ENCODE measurements around the gene WDR1. TPM values are rescaled to one million over a fixed set of nuclear protein-coding genes. Genes with fewer than 3 reads are reported as not detected.

The WDR1 gene
- total RNA-seq, 1 experiment from 2014 or later, result 367 TPM

DNA sequence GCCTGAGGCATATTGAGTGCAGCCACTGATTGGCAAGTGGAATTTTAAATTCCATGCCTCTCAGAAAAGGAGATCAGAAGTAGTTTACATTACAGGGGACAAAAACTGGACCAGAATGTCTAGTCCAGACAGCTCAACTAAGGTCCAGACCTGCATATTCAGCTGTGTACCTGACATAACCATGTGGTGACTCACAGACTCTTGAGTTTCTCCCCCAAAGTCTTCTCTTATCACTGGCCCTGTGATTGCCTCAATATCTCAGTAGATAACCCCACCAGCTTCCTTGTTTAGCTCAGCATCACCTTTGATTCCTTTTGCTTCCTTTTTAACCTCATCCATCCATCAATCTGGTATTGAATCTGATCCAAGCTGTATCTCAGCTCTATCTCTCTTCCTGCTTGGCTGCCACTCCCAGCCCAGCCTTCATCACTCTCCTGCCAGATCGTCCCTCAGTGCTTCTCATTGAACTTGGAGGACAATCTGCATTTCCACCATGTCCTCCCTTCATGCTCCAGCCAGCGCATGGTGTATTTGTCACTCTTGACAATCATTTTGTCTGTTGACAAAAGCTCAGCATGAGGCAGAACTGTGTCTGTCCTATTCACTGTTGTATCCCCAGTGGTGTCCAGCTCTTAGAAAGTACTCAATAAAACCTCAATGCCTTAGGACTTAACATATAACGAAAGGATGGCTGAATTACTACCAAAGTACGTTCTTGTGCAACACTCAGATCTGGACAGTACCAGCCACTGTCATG is 67.5 kb downstream of the WDR1 start:
- Histone ChIP-seq H3K4ac (ENCODE audit: low read depth, low read length) (no peak overlapping the region), H3K56ac (ENCODE audit: insufficient read length, low read depth, low read length) (no peak overlapping the region), H3K14ac (ENCODE audit: insufficient read depth, low read length) (no peak overlapping the region), H2AFZ (ENCODE audit: low read length) (no peak overlapping the region), H3K9me3 (ENCODE audit: control insufficient read depth, low read depth, low read length) (no peaks in the 10 kb centered on the region), H3K4me1 (ENCODE audit: insufficient read depth, low read length) (peaks cover 2% of the 10 kb centered on the region; the same call in 1 of the 2 replicates), H4K91ac (ENCODE audit: insufficient read length, low read depth, low read length) (no peak overlapping the region), H3K18ac (ENCODE audit: insufficient read length, low read depth, low read length) (no peak overlapping the region), H3K4me2 (ENCODE audit: insufficient read depth, insufficient read length, low read length) (no peak overlapping the region), H2AK5ac (ENCODE audit: insufficient read length, low read length) (no peak overlapping the region), H3T11ph (ENCODE audit: low read length) (no peak overlapping the region), H3K23me2 (ENCODE audit: insufficient read length, low read depth, low read length, poor library complexity, severe bottlenecking) (no peaks in the 10 kb centered on the region), H2BK12ac (ENCODE audit: insufficient read length, low read depth, low read length) (no peak overlapping the region), H3K9ac (ENCODE audit: extremely low read depth, insufficient read length, low read length) (no peak overlapping the region), H3K23ac (ENCODE audit: insufficient read length, low read depth, low read length) (no peak overlapping the region), H3K79me1 (ENCODE audit: insufficient read depth, low read depth, low read length, poor library complexity, severe bottlenecking) (no peaks in the 10 kb centered on the region), H4K8ac (replicated peaks; ENCODE audit: insufficient read length, low read depth, low read length) (no peak overlapping the region), H4K20me1 (ENCODE audit: control insufficient read depth, insufficient read depth, insufficient read length) (no peaks in the 10 kb centered on the region), H4K5ac (ENCODE audit: insufficient read length, low read depth, low read length) (no peak overlapping the region), H3K79me2 (ENCODE audit: insufficient read depth, low read length) (no peaks in the 10 kb centered on the region), H2BK5ac (ENCODE audit: insufficient read length, low read length) (no peak overlapping the region), H2BK15ac (ENCODE audit: low read depth, low read length) (no peak overlapping the region), H2BK120ac (ENCODE audit: low read depth, low read length, poor library complexity, severe bottlenecking) (no peak overlapping the region), H3K27me3 (ENCODE audit: insufficient read depth, low read length) (no peaks in the 10 kb centered on the region), H3K27ac (ENCODE audit: insufficient read length, low read depth, low read length) (no peak overlapping the region), H2BK20ac (ENCODE audit: low read depth, low read length, poor library complexity, severe bottlenecking) (no peak overlapping the region)
- no peaks in the 10 kb centered on the region for H3K9me3 Mint-ChIP-seq
- no peak for DNase-seq
- H3K4me3 Mint-ChIP-seq, result no peak overlapping the region
- H3K36me3 Mint-ChIP-seq (ENCODE audit: insufficient read depth in 1 of 3, low read depth in 3 of 3), result peaks cover 0 to 3% (median 0%) of the 10 kb centered on the region in 3 experiments; a peak in 1 of 7 replicates
- TF ChIP-seq, protein P1, sequence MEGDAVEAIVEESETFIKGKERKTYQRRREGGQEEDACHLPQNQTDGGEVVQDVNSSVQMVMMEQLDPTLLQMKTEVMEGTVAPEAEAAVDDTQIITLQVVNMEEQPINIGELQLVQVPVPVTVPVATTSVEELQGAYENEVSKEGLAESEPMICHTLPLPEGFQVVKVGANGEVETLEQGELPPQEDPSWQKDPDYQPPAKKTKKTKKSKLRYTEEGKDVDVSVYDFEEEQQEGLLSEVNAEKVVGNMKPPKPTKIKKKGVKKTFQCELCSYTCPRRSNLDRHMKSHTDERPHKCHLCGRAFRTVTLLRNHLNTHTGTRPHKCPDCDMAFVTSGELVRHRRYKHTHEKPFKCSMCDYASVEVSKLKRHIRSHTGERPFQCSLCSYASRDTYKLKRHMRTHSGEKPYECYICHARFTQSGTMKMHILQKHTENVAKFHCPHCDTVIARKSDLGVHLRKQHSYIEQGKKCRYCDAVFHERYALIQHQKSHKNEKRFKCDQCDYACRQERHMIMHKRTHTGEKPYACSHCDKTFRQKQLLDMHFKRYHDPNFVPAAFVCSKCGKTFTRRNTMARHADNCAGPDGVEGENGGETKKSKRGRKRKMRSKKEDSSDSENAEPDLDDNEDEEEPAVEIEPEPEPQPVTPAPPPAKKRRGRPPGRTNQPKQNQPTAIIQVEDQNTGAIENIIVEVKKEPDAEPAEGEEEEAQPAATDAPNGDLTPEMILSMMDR (conservative IDR thresholded peaks at IDR 0.05), result no peak
- no peak overlapping the region for H3K27ac Mint-ChIP-seq
- H3K27me3 Mint-ChIP-seq (ENCODE audit: low read depth), result peaks cover 5% of the 10 kb centered on the region
- peaks cover 30 to 31% of the 10 kb centered on the region in 2 experiments for H3K4me1 Mint-ChIP-seq
- WGBS (ENCODE audit: extremely low coverage, insufficient read length, low lambda C conversion rate), result no CpG with 5 or more reads among the region's 4 CpGs

All from H9 (cell line).